HG03354 (cell line): ENCODE measurements around the gene SOX6.

ENCODE experiments used
- ATAC-seq: cut with Tn5 transposase; IDR thresholded peaks from one replicate; pipeline ENCODE4 v1.9.1; 2021; ENCODE audit warnings: mild to moderate bottlenecking; ENCODE audit not compliant: unreplicated experiment, poor library complexity, severe bottlenecking

SOX6 gene

GRCh38 chr11:16326679-16327297, 29.6 kb downstream of the SOX6 start:
- no peak for ATAC-seq

GRCh38 chr11:16322190-16322589, 34.2 kb downstream of the SOX6 start:
- no peak for ATAC-seq

GRCh38 chr11:16321148-16321547, 35.2 kb downstream of the SOX6 start:
- no peak for ATAC-seq

GRCh38 chr11:16318320-16318719, 38.0 kb downstream of the SOX6 start:
- ATAC-seq = no peak

- ATAC-seq = no peak
Measured at GRCh38 chr11:16317712-16318111, 38.6 kb downstream of the SOX6 start.

GRCh38 chr11:16313846-16314245, 42.5 kb downstream of the SOX6 start:
- ATAC-seq = no peak

GRCh38 chr11:16312233-16312765, 44.0 kb downstream of the SOX6 start:
- no peak for ATAC-seq

GRCh38 chr11:16311831-16312230, 44.5 kb downstream of the SOX6 start:
- ATAC-seq = no peak

- ATAC-seq = no peak
Measured at GRCh38 chr11:16310943-16311342, 45.4 kb downstream of the SOX6 start.

GRCh38 chr11:16309226-16309625, 47.1 kb downstream of the SOX6 start:
- ATAC-seq = no peak

- no peak for ATAC-seq
Measured at GRCh38 chr11:16301462-16301861, 54.9 kb downstream of the SOX6 start.

GRCh38 chr11:16299884-16300782, 56.2 kb downstream of the SOX6 start:
- no peak for ATAC-seq

GRCh38 chr11:16299390-16299789, 57.0 kb downstream of the SOX6 start:
- no peak for ATAC-seq

- no peak for ATAC-seq
Measured at GRCh38 chr11:16297332-16297731, 59.0 kb downstream of the SOX6 start.

GRCh38 chr11:16296273-16296672, 60.1 kb downstream of the SOX6 start:
- no peak for ATAC-seq

GRCh38 chr11:16295592-16295991, 60.8 kb downstream of the SOX6 start:
- ATAC-seq = no peak

GRCh38 chr11:16293204-16293681, 63.1 kb downstream of the SOX6 start:
- ATAC-seq = no peak

GRCh38 chr11:16292167-16292859, 64.0 kb downstream of the SOX6 start:
- ATAC-seq = no peak

- no peak for ATAC-seq
Measured at GRCh38 chr11:16291729-16292128, 64.6 kb downstream of the SOX6 start.

- ATAC-seq = no peak
Measured at GRCh38 chr11:16289541-16289940, 66.8 kb downstream of the SOX6 start.
